Measurements from ENCODE around the gene LATS2.

Gene LATS2

DNA sequence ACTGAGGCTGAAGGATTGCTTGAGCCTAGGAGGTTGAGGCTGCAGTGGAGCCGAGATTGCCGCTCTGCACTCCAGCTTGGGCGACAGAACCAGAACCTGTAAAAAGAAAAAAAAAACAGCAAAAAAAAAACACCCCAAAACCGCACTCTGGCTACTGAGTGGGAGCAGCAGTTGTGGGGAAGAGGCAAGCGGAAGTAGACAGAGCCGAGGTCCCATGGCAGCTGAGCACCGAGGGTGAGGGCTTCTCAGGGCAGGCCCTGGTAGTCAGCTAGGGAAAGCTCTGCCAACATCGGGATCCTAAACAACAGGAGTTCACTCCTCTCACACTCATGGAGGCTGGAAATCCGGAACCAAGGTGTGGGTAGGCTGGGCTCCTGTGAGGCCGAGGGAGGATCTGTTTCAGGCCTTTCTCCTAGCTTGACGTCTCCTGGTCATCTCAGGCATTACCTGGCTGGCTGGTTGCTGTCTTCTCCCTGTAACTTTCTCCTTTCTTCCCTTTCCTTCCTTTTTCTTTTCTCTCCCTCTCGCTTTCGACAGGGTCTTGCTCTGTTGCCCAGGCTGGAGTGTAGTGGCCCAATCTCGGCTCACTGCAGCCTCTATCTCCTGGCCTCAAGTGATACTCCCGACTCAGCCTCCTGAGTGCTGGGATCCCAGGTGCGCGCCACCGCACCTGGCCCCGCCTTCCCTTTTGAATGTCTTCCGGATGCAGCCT, 15.8 kb upstream of the LATS2 start:
- no peak for DNase-seq
- H3K36me3 ChIP-seq, result no peaks in the 10 kb centered on the region
- peaks cover 38% of the 10 kb centered on the region for H3K27me3 ChIP-seq
- H3K9me3 ChIP-seq, result no peaks in the 10 kb centered on the region
- H3K4me3 ChIP-seq (ENCODE audit: low read depth, low read length), result no peak overlapping the region
- no peaks in the 10 kb centered on the region for H3K4me1 ChIP-seq
- TF ChIP-seq, protein P1, sequence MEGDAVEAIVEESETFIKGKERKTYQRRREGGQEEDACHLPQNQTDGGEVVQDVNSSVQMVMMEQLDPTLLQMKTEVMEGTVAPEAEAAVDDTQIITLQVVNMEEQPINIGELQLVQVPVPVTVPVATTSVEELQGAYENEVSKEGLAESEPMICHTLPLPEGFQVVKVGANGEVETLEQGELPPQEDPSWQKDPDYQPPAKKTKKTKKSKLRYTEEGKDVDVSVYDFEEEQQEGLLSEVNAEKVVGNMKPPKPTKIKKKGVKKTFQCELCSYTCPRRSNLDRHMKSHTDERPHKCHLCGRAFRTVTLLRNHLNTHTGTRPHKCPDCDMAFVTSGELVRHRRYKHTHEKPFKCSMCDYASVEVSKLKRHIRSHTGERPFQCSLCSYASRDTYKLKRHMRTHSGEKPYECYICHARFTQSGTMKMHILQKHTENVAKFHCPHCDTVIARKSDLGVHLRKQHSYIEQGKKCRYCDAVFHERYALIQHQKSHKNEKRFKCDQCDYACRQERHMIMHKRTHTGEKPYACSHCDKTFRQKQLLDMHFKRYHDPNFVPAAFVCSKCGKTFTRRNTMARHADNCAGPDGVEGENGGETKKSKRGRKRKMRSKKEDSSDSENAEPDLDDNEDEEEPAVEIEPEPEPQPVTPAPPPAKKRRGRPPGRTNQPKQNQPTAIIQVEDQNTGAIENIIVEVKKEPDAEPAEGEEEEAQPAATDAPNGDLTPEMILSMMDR (IDR thresholded peaks at IDR 0.05; ENCODE audit: low read depth, low read length), result no peak

DNA sequence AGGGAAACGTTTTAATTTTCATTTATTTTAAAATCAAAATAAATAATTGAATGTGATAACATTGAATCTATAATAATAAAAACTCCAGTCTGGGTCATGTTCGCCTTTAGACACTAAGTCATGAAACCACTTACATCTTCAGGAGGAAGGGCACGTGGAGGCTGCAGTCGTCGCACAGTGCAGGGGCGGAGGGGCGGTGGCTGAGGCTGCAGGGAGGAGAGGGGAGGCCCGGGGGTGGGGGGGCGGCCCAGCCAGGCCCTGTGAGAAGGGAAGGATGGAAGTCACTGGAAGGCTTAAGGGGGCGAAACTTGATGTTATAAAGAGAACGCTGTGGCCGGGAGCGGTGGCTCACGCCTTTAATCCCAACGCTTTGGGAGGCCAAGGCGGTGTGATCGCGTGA, 14.9 kb upstream of the LATS2 start:
- DNase-seq, result no peak
- Histone ChIP-seq H3K4me1 (no peaks in the 10 kb centered on the region), H3K4me3 (ENCODE audit: low read depth, low read length) (no peak overlapping the region), H3K9me3 (no peaks in the 10 kb centered on the region), H3K27me3 (peaks cover 38% of the 10 kb centered on the region), H3K36me3 (no peaks in the 10 kb centered on the region)
- TF ChIP-seq, protein P1 (IDR thresholded peaks at IDR 0.05; ENCODE audit: low read depth, low read length), result no peak

DNA sequence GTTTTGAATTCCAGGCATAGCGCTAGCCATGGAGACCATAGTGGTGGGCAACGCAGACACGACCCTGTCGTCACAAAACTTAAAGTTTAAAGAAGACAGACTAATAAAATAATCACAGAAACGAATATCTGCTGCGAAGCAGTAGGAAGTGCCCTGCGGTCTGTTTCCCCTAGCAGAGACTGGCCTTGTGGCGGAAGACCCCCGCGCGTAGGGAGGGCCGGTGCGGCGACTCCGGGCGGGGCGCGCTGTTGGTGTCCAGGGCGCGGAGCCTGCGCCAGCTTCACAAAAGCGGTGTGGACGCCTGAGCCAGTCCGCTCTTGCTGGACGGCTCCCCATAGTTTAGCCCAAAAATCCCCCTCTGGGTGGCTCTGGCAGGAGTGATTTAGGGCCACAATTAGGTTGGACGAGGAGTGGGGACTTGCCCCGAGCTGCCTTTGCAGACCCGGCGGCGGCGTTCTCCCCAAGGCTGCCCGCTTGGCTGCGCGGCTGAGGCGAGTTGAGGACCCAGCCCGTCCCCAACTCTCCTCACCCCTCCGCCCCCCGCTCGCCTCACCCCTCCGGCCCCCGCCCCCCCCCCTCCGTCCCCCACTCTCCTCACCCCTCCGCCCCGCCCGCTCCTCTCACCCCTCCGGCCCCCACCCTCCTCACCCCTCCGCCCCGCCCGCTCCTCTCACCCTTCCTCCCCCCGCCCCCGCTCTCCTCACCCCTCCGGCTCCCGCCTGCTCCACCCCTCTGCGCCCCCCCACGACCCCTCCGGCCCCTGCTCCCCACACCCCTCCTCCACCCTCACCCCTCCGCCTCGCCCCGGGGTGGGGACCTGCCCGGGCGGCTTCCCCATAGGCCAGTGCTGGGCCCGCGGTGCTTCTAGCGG, 14.2 kb upstream of the LATS2 start:
- no peak overlapping the region for H3K4me3 ChIP-seq (ENCODE audit: low read depth, low read length)
- DNase-seq, result no peak
- H3K36me3 ChIP-seq, result no peaks in the 10 kb centered on the region

DNA sequence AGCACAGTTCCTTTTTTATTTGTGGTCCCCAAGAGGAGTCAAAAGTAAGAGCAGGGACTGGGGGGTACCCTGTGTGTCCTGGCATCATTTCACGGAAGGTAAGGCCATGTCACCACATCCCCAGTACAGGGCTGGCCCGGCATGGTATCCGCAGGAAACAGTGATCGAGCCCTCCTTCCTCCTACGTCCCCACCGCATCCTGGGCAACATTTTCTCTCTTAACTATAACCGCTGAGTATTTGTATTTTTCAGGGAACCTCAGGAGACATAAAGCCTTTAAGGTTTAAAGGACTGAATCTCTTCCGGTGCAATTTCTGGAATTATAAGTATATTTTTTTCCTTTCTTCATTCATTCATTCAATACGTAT, 13.6 kb upstream of the LATS2 start:
- no peaks in the 10 kb centered on the region for H3K4me1 ChIP-seq
- TF ChIP-seq, protein P1 (IDR thresholded peaks at IDR 0.05; ENCODE audit: low read depth, low read length), result no peak
- H3K4me3 ChIP-seq (ENCODE audit: low read depth, low read length), result no peak overlapping the region
- H3K9me3 ChIP-seq, result no peaks in the 10 kb centered on the region
- peaks cover 35% of the 10 kb centered on the region for H3K27me3 ChIP-seq
- no peak for DNase-seq
- H3K36me3 ChIP-seq, result no peaks in the 10 kb centered on the region

More for the DNA sequence above, 14.2 kb upstream of the LATS2 start:
- TF ChIP-seq, protein P1 (IDR thresholded peaks at IDR 0.05; ENCODE audit: low read depth, low read length), result no peak
- Histone ChIP-seq H3K4me1 (no peaks in the 10 kb centered on the region), H3K27me3 (peaks cover 38% of the 10 kb centered on the region), H3K9me3 (no peaks in the 10 kb centered on the region)

DNA sequence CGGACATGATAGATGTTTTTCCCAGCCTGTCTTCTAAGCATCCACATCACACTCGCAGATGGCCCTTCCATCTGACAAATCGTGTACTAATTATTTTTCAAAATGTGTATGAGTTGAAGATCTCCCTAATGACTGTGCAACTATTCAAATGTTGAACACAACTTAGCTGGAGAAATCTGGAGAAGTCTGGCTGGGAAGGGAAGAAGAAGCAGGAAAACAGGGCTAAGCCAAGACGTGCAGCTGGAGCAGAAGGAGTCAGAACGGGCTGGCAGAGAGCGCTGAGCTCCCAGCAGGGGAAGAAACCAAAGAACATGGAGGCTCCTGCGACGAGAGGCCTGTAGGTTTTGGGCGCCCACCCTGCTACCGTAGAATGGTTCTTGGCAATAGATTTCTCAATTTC, 13.2 kb upstream of the LATS2 start:
- Histone ChIP-seq H3K36me3 (no peaks in the 10 kb centered on the region), H3K9me3 (no peaks in the 10 kb centered on the region), H3K4me1 (no peaks in the 10 kb centered on the region), H3K4me3 (ENCODE audit: low read depth, low read length) (no peak overlapping the region), H3K27me3 (peaks cover 35% of the 10 kb centered on the region)
- no peak for DNase-seq
- TF ChIP-seq, protein P1 (IDR thresholded peaks at IDR 0.05; ENCODE audit: low read depth, low read length), result no peak

DNA sequence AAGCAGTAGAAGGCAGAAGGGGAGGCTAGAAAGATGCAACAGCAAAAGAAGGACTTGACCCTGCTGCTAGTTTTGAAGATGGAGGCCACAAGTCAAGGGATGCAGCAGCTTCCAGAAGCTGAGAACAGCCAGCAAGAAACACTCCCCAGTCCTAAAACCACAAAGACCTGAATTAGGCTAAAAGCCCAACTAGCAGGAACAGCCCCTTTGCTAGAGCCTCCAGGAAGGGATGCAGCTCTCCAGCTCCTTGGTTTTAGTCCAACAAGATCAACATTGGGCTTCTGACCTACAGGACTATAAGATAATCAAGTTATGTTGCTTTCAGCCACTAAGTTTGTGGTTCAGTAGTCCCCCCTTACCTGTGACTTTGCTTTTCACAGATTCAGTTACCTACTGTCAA, 10.5 kb upstream of the LATS2 start:
- Histone ChIP-seq H3K9me3 (no peaks in the 10 kb centered on the region), H3K36me3 (no peaks in the 10 kb centered on the region), H3K4me1 (no peaks in the 10 kb centered on the region), H3K27me3 (peaks cover 37% of the 10 kb centered on the region), H3K4me3 (ENCODE audit: low read depth, low read length) (no peak overlapping the region)
- TF ChIP-seq, protein P1 (IDR thresholded peaks at IDR 0.05; ENCODE audit: low read depth, low read length), result no peak
- DNase-seq, result no peak
